ENCODE measurements around the gene MALRD1. TPM values are rescaled to one million over a fixed set of nuclear protein-coding genes. Genes with fewer than 3 reads are reported as not detected.
A peak's percentile ranks its signal among the peaks of the same experiment; 100 is the strongest.

Gene MALRD1
- total RNA-seq, 1 donor from 2014 or later = 0.11 TPM

GRCh38 chr10:19077276-19077675 lies 28.7 kb downstream of the MALRD1 start:
- Mint-ChIP-seq H3K9me3 (peaks cover 7% of the 10 kb centered on the region), H3K4me3 (no peak overlapping the region), H3K4me1 (peaks cover 5% of the 10 kb centered on the region), H3K27me3 (ENCODE audit: insufficient read depth, low read depth) (no peaks in the 10 kb centered on the region), H3K36me3 (no peaks in the 10 kb centered on the region), H3K27ac (no peak overlapping the region)
- no peak overlapping the region for H3K27ac ChIP-seq
- no peaks in the 10 kb centered on the region for H3K9me3 ChIP-seq (ENCODE audit: low read depth)
- no peak overlapping the region for H2AFZ ChIP-seq (replicated peaks)
- no peak overlapping the region for H3K4me3 ChIP-seq
- H3F3A ChIP-seq (ENCODE audit: low read depth) = peaks cover 12% of the 10 kb centered on the region
- H3K9ac ChIP-seq = no peak overlapping the region
- no peaks in the 10 kb centered on the region for H3K27me3 ChIP-seq
- H3K4me2 ChIP-seq = no peak overlapping the region
- H3K36me3 ChIP-seq = no peaks in the 10 kb centered on the region
- DNase-seq (ENCODE audit: low spot score) = no peak
- no peaks in the 10 kb centered on the region for H4K20me1 ChIP-seq (ENCODE audit: low read depth)
- H3K4me1 ChIP-seq = peaks cover 10% of the 10 kb centered on the region
- no peaks in the 10 kb centered on the region for H3K79me2 ChIP-seq (ENCODE audit: low read depth)
- TF ChIP-seq CTCF (IDR thresholded peaks at IDR 0.05) = no peak

- H3K4me2 ChIP-seq = peak overlapping the region; percentile 52
- no peaks in the 10 kb centered on the region for H3K36me3 ChIP-seq
- Mint-ChIP-seq H3K4me1 (peaks cover 30% of the 10 kb centered on the region), H3K36me3 (peaks cover 2% of the 10 kb centered on the region), H3K4me3 (no peak overlapping the region), H3K27me3 (ENCODE audit: insufficient read depth, low read depth) (no peaks in the 10 kb centered on the region), H3K9me3 (peaks cover 2% of the 10 kb centered on the region), H3K27ac (peak overlapping the region; percentile 89)
- no peak overlapping the region for H3K9ac ChIP-seq
- H3K27me3 ChIP-seq = no peaks in the 10 kb centered on the region
- H4K20me1 ChIP-seq (ENCODE audit: low read depth) = no peaks in the 10 kb centered on the region
- peaks cover 3% of the 10 kb centered on the region for H3K9me3 ChIP-seq (ENCODE audit: low read depth)
- H3K4me1 ChIP-seq = peaks cover 27% of the 10 kb centered on the region
- H3K4me3 ChIP-seq = peak overlapping the region; percentile 1
- H3F3A ChIP-seq (ENCODE audit: low read depth) = peaks cover 12% of the 10 kb centered on the region
- DNase-seq (ENCODE audit: low spot score) = peak; percentile 23
- TF ChIP-seq CTCF (IDR thresholded peaks at IDR 0.05) (no peak), EZH2phosphoT487 (IDR thresholded peaks at IDR 0.05) (no peak), EZH2 (IDR thresholded peaks at IDR 0.05) (no peak)
- peak overlapping the region; percentile 18 for H3K27ac ChIP-seq
- H2AFZ ChIP-seq (replicated peaks) = no peak overlapping the region
- no peaks in the 10 kb centered on the region for H3K79me2 ChIP-seq (ENCODE audit: low read depth)
Measured at GRCh38 chr10:19096501-19097073, 48.0 kb downstream of the MALRD1 start.

GRCh38 chr10:19097151-19097550 lies 48.5 kb downstream of the MALRD1 start:
- H3K27ac ChIP-seq = peak overlapping the region; percentile 18
- H3K4me1 ChIP-seq = peaks cover 27% of the 10 kb centered on the region
- H3F3A ChIP-seq (ENCODE audit: low read depth) = peaks cover 12% of the 10 kb centered on the region
- Mint-ChIP-seq H3K4me1 (peaks cover 30% of the 10 kb centered on the region), H3K36me3 (peaks cover 2% of the 10 kb centered on the region), H3K4me3 (no peak overlapping the region), H3K27ac (no peak overlapping the region), H3K27me3 (ENCODE audit: insufficient read depth, low read depth) (no peaks in the 10 kb centered on the region), H3K9me3 (peaks cover 2% of the 10 kb centered on the region)
- no peak overlapping the region for H2AFZ ChIP-seq (replicated peaks)
- H3K27me3 ChIP-seq = no peaks in the 10 kb centered on the region
- DNase-seq (ENCODE audit: low spot score) = no peak
- no peak overlapping the region for H3K9ac ChIP-seq
- no peaks in the 10 kb centered on the region for H3K36me3 ChIP-seq
- peaks cover 3% of the 10 kb centered on the region for H3K9me3 ChIP-seq (ENCODE audit: low read depth)
- H3K79me2 ChIP-seq (ENCODE audit: low read depth) = no peaks in the 10 kb centered on the region
- H4K20me1 ChIP-seq (ENCODE audit: low read depth) = no peaks in the 10 kb centered on the region
- TF ChIP-seq EZH2phosphoT487 (IDR thresholded peaks at IDR 0.05) = no peak
- no peak for TF ChIP-seq EZH2 (IDR thresholded peaks at IDR 0.05)
- no peak for TF ChIP-seq CTCF (IDR thresholded peaks at IDR 0.05)
- no peak overlapping the region for H3K4me3 ChIP-seq
- peak overlapping the region; percentile 52 for H3K4me2 ChIP-seq

All from neural progenitor cell (in vitro differentiated cells).